ENCODE measurements around the gene YTHDF1. TPM values are rescaled to one million over a fixed set of nuclear protein-coding genes. Genes with fewer than 3 reads are reported as not detected.
"Not testable (repeated sequence)": the region's sequence is repeated elsewhere in the genome, so short reads cannot be mapped to it uniquely, and the experiment has no call there.

YTHDF1 gene
- total RNA-seq, 1 donor from 2014 or later = 44.0 TPM

DNA sequence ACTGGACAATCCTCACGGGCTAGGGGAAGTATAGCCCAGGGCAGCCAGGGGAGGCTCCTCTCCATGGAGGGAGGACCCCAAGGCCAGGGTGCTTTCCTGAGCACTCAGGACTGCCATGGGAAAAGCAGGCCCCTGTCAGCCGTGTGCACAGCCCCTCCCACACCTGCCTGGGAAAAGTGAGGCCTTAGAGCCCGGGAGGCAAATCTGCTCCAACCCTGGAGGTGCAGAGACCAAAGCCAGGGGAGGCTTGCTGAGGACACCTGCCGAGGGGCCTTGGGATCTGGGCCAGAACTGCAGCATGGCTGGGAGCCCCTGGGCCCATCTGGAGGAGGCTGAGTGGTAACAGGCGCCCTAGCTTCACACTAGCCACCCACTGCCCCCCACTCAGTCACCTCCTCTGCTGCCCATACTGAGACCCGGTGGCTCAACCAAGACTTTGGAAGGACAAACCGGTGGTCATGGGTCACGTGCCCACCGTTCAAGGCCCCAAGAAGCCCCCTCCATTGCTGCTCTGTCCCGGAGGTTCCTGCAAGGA, 55.2 kb downstream of the YTHDF1 start:
- no peak for DNase-seq (ENCODE audit: extremely low read depth, low read depth, low spot score)

GRCh38 chr20:63159826-63160640, 55.9 kb downstream of the YTHDF1 start:
- DNase-seq (ENCODE audit: extremely low read depth, low read depth, low spot score) = no peak

DNA sequence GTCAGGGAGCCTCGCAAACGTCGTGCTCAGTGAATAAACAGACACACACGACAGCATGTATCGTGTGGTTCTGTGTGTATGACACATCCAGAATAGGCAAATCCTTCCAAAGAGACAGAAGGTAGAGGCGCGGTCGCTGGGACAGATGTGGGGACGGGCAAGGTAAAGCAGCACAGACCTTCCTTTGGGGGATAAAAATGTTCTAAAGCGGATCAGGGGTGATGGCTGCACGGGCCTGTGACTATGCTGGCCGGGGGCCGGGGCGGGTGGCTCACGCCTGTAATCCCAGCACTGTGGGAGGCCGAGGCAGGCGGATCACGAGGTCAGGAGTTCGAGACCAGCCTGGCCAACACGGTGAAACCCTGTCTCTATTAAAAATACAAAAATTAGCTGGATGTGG, 56.7 kb downstream of the YTHDF1 start:
- not testable (repeated sequence) for DNase-seq (ENCODE audit: extremely low read depth, low read depth, low spot score)

DNA sequence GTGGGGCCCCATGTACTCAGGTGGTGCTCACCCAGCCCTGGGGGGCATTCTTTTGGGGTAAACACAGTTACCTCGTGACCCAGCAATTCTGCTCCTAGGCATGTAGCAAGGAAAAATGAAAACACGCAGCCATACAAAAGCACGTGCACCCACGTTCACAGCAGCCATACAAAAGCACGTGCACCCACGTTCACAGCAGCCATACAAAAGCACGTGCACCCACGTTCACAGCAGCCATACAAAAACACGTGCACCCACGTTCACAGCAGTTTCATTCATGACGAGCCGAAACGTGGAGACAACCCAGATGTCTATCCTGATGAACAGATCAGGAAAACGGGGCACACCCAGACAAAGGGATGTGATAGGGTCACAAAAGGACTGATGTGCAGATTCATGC, 57.1 kb downstream of the YTHDF1 start:
- no peak for DNase-seq (ENCODE audit: extremely low read depth, low read depth, low spot score)

GRCh38 chr20:63158352-63158751, 57.6 kb downstream of the YTHDF1 start:
- no peak for DNase-seq (ENCODE audit: extremely low read depth, low read depth, low spot score)

DNA sequence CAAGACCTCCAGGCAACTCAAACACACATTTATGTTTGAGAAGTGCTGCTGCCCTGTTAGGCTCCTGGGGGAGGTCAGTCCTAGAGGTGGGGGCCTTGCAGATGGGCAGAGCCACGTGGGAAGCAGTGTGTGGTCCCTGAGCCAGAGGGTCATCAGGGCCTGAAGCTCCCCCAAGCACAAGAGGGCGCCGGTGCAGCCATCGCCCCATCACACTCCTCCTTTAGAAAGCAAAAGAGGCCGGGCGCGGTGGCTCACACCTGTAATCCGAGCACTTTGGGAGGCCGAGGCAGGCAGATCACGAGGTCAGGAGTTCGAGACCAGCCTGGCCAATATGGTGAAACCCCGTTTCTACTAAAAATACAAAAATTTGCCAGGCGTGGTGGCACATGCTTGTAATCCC, 58.5 kb downstream of the YTHDF1 start:
- not testable (repeated sequence) for DNase-seq (ENCODE audit: extremely low read depth, low read depth, low spot score)

- DNase-seq (ENCODE audit: extremely low read depth, low read depth, low spot score) = no peak
Measured at GRCh38 chr20:63156221-63156671, 59.7 kb downstream of the YTHDF1 start.

DNA sequence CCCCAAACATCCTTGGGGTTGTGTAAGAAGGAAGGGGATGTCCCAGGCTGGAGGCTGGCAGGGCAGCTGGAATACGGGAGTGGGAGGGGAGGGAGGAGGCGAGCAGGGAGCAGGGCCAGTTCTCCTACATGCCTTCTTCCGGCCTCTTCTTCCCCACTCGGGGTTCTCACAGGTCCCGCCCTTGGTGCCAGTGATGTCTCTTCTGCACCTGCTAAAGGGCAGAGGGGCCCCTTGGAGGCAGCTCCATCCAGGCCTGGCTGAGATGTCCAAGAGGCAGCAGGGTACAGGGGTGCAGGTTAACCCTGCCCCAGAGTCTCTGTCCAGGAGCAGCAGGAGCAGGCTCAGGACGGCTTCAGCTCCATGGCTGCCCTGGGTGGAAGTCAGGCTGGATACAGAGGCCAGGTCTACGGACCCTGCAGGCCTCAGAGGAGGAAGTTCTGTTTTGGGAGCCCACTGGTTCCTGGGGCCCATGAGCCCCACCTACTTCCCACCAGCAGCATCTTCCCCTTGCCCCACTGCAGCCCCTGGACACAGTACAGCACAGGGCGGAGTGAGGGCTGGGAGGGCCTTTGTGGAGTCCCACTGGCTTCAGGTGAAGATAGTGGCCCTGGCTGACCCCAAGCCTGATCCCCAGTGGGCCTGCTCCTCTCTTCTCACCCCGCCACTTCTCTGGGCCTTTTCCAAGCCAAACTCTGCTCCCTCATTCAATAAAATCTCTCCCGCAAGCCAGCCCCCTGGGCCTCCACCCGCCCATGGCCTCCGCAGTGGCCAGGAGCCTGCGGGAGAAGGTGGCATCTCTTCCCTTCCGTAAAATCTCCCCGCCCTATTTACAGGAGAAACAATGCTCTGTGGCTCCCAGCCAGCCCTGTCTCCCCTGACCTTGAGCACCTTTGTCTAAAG, 60.4 kb downstream of the YTHDF1 start:
- DNase-seq (ENCODE audit: extremely low read depth, low read depth, low spot score) = no peak

DNA sequence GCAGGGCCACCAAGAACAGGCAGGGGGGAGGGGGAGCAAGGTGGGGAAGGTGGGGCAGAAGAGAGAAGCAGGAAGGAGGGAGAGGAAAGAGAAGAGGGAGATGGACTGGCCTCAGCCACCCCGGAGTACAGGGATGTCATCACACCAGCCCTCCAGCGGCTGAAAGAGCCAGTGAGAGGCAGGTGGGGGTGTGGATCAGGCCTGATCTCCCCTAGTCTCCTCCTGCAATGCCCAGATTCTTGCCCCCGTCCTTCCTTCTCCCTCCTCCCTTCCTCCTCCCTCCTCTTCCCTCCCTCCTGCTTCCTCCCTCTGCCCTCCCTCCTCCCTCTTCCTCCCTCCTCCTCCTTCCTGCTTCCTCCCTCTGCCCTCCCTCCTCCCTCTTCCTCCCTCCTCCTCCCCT, 61.5 kb downstream of the YTHDF1 start:
- no peak for DNase-seq (ENCODE audit: extremely low read depth, low read depth, low spot score)

DNA sequence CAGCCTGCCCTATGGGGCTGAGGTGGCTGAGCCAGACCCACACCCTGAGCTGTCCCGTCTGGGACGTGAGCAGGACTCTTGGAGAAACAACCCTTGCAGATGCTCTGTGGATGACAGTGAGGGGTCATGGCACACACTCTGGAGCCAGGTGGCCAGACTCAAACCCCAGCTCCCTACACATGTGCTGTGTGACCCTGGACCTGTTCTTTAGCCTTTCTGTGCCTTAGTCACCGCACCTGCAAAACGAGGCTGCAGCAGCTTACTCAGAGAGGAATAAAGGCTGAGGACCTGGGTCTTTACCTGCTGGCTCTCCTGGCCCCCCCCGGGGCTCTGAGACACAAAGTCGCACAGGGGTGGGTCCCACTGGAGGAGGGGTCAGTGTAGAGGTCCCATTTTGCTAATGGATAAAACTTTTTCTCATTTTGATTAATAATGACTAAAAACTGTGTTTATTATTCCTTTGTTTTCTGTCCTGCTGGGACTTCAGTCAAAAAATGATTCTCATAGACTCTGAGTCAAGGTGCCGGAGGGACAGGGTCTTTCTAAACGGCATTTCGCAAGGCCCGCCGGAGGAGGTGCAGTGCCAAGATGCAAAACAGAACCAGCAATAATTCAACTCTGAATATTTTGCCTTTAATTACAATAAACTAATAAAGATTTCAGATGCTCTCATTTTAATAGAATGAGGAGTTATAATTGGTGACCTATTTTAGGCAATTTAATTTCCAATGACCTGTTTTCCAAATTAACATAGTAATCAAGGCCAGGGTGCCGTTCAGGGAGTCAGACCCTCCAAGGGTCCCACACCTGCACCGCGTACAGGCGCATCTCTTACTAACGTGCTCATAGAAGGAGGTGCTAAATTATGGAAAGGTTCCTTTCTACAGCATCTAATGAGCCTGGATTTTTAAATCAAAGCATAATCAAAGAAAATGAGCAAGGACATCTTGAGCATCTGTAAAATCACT, 62.4 kb downstream of the YTHDF1 start:
- no peak for DNase-seq (ENCODE audit: extremely low read depth, low read depth, low spot score)

DNA sequence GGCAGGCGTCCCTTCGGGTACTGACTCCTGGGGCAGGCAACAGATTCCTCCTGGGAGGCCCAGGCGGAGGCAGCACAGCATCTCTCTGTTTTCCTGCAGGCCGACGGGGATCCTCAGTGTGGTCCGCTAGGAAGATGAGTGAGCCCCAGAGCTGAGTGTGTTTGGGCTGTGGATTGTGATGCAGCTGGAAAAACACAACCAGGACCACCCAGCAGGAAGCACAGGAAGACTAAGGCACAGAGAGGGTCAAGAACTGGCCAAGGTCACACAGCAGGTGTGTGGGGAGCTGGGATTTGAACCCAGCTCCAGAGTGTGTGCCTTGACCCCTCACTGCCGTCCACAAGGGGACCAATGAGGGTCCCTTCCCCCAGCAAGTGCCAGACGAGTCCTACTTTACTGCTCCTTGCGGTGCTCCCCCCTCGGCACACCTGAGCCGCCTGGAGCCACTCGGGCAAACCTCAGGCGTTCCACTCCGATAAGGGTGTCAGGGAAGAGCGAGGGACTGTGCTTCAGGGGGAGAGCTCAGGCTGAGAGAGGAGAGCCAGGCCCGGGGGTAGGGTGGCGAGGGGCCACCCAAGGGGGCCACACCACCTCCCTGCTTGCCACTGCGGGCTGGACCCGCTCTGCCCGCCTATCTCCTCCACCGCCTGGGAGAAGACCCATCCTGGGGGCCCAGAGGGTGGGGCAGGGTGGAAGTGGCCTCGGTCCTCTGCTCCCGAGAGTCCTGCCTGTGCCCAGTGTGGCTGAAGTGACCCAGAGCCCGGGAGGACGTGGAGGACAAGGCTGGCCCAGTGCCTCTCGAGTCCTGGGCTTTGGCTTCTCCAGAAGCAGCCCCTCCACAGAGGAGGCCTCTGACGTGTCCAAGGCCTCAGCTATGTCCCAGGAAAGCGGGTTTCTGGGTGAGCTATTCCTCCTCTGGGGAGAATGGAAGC, 63.3 kb downstream of the YTHDF1 start:
- DNase-seq (ENCODE audit: extremely low read depth, low read depth, low spot score) = no peak

GRCh38 chr20:63151554-63152321, 64.2 kb downstream of the YTHDF1 start:
- no peak for DNase-seq (ENCODE audit: extremely low read depth, low read depth, low spot score)

DNA sequence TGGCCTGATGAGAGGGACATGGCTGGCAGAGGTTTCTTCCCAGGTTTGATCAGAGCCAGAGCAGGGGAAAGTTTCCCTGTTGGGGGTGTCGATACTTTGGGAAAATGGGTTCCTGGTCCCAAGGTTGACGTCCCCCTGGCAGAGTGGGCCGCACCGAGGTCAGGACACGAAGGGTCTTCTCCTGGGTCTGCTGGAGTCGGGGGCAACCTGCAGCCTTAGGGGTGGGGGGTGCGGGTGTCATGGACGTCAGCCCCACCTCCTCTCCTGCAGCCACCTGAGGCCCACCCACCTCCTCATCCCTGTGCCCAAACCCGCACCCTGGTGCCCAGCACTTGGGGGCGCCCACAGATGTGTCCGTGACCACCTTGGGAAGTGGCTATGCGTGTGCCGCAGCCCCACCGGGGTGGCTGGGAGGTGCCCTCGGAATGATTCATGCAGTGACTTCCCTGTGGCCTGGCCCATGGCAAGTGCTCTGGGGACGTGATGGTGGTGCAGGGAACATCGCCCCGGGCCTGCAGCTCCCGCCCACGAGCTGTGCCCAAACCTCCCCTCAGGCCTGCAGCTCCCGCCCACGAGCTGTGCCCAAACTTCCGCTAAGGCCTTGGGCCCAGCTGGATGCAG, 64.9 kb downstream of the YTHDF1 start:
- no peak for DNase-seq (ENCODE audit: extremely low read depth, low read depth, low spot score)

DNA sequence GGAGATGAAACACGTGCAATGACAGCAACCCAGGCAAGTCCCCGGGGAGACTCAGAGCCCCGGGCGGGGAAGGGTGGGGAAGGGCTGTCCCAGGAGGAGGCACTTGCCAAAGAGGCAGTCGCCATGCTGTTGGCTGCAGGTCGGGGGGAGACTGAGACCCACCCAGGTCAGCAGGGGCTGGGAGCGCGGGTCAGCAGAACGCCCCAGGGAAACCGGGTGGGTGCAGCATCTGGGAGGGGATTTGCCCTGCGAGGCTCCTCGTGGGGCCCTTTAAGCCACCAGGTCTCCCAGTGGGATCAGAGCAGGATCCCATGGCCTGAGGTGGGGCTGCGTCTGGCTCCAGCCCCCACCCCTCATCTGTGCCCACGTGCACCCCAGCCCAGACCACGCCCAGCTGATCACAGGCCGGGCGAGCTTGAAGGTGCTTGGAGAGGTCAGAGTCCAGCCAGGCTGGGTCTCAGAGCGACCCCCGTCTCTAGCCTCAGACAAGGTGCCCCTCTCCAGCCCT, 65.5 kb downstream of the YTHDF1 start:
- DNase-seq (ENCODE audit: extremely low read depth, low read depth, low spot score) = no peak

DNA sequence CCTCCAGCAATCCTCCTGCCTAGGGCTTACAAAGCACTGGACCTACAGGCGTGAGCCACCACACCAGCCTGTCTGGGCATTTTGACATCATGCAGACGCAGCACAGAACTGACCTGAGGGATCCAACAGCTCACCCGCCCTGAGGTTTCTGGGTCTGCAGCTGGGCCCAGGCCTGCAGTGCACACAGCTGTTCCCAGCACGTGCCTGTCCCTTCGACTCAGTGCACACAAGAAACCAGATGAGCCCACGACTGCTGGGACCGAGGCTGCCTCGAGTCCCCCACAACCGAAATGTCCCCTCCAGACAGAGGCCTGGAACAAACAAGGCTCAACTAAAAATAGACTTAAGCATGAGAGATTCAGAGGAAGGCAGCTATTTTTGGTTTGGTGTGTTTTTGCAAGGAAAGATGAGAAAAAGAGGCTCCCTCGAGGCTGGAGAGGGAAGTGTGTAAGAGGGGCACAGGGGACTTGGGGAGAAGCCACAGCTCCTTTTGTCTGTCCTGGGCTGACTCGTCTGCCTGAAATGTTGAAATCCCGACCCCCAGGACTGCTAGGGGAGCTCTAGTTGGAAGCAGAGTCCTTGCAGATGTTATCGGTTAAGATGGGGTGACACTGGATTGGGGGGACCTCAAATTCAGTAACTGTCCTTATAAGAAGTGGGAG, 66.3 kb downstream of the YTHDF1 start:
- no peak for DNase-seq (ENCODE audit: extremely low read depth, low read depth, low spot score)

DNA sequence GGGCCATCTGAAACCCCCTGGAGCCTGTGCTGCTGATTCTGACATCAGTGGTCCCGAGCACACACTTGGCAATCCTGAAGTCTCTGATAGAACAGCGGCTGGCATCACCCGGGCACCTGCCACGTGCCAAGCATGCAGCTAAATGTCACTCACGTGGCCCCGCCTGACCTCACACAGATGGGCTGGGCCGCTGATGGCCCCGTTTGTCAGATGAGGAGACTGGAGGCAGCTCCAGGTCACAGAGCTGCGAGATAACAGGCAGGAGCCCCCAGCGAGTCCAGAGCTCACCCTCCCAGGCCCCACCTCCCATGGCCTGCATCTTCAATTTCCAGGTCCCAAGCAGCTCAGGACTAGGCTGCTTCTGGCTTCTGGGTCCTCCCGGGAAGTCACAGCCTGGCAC, 67.2 kb downstream of the YTHDF1 start:
- no peak for DNase-seq (ENCODE audit: extremely low read depth, low read depth, low spot score)

GRCh38 chr20:63147532-63147931, 68.4 kb downstream of the YTHDF1 start:
- DNase-seq (ENCODE audit: extremely low read depth, low read depth, low spot score) = no peak

Data from glomerular endothelial cell (primary cell).